Coronary artery (tissue), 2 donors: ENCODE results near the gene PRIMPOL.

Experiments used
- DNase-seq: peaks from one replicate; pipeline ENCODE4 v3.0.0-alpha.2; 2017; ENCODE audit warnings: low spot score
- H3K27ac ChIP-seq, 2 donors: fragments of 200-600 bp; sonication (generic); one replicate each; pipeline ENCODE4 v1.5.1; 2016 to 2019
- H3K4me3 ChIP-seq: fragments of 200-600 bp; sonication (generic); 2 replicates; pipeline ENCODE4 v1.5.1; 2016; ENCODE audit warnings: mild to moderate bottlenecking, moderate library complexity
- CTCF ChIP-seq: fragments of 200-600 bp; sonication (generic); IDR thresholded peaks from one replicate; pipeline ENCODE4 v1.5.1; 2019; ENCODE audit warnings: antibody characterized with exemption

PRIMPOL gene

GRCh38 chr4:184681916-184682315 is 32.4 kb downstream of the PRIMPOL start:
- TF ChIP-seq CTCF: no peak
- DNase-seq: no peak
- Histone ChIP-seq H3K27ac (no peak overlapping the region), H3K4me3 (no peak overlapping the region)

GRCh38 chr4:184684491-184685189 is 35.1 kb downstream of the PRIMPOL start:
- no peak for TF ChIP-seq CTCF
- Histone ChIP-seq H3K27ac (no peak overlapping the region), H3K4me3 (no peak overlapping the region)
- DNase-seq: no peak

- no peak for DNase-seq
- H3K27ac ChIP-seq: no peak overlapping the region
- TF ChIP-seq CTCF: no peak
- no peak overlapping the region for H3K4me3 ChIP-seq
Observed at GRCh38 chr4:184688005-184688404, 38.5 kb downstream of the PRIMPOL start.

- no peak for TF ChIP-seq CTCF
- Histone ChIP-seq H3K27ac (no peak overlapping the region), H3K4me3 (no peak overlapping the region)
- no peak for DNase-seq
Observed at GRCh38 chr4:184688447-184688846, 38.9 kb downstream of the PRIMPOL start.

- TF ChIP-seq CTCF: no peak
- no peak overlapping the region for H3K4me3 ChIP-seq
- DNase-seq: no peak
- H3K27ac ChIP-seq: no peak overlapping the region
Observed at GRCh38 chr4:184689681-184690080, 40.1 kb downstream of the PRIMPOL start.

- no peak for TF ChIP-seq CTCF
- no peak overlapping the region for H3K27ac ChIP-seq
Observed at GRCh38 chr4:184693056-184693455, 43.5 kb downstream of the PRIMPOL start.

GRCh38 chr4:184694412-184694956 is 44.9 kb downstream of the PRIMPOL start:
- no peak for DNase-seq
- TF ChIP-seq CTCF: no peak
- no peak overlapping the region for H3K4me3 ChIP-seq
- H3K27ac ChIP-seq: no peak overlapping the region

More at GRCh38 chr4:184693056-184693455, 43.5 kb downstream of the PRIMPOL start:
- no peak for DNase-seq
- no peak overlapping the region for H3K4me3 ChIP-seq
